Mesenchymal stem cell (in vitro differentiated cells and primary cell): ENCODE measurements around the gene DEPDC5.
"Not testable (repeated sequence)": the region's sequence is repeated elsewhere in the genome, so short reads cannot be mapped to it uniquely, and the experiment has no call there.

Experiments
- DNase-seq: peaks from one replicate; pipeline ENCODE4 v3.0.0-alpha.2; 2013
- H2AFZ ChIP-seq: one replicate; pipeline ENCODE4 v1.6.1; 2013; ENCODE audit warnings: low read depth, mild to moderate bottlenecking, control low read depth, inconsistent platforms, low read length, moderate library complexity
- H2AK5ac ChIP-seq: 2 replicates; pipeline ENCODE4 v1.6.1; 2013; ENCODE audit warnings: low read length, moderate library complexity, mild to moderate bottlenecking, inconsistent platforms; ENCODE audit not compliant: severe bottlenecking
- H2BK120ac ChIP-seq: one replicate; pipeline ENCODE4 v1.6.1; 2013; ENCODE audit warnings: low read depth, mild to moderate bottlenecking, inconsistent platforms, low read length, moderate library complexity
- H2BK12ac ChIP-seq, 2 experiments: one replicate each; pipeline ENCODE4 v1.6.1; 2013; ENCODE audit warnings: inconsistent platforms in 2 of 2, low read length in 2 of 2, mild to moderate bottlenecking in 2 of 2, moderate library complexity in 2 of 2, control low read depth in 1 of 2
- H2BK15ac ChIP-seq: one replicate; pipeline ENCODE4 v1.6.1; 2013; ENCODE audit warnings: mild to moderate bottlenecking, low read depth, inconsistent platforms; ENCODE audit not compliant: poor library complexity, severe bottlenecking
- H2BK5ac ChIP-seq: 2 replicates; pipeline ENCODE4 v1.6.1; 2013; ENCODE audit warnings: low read depth, mild to moderate bottlenecking, low read length, control low read depth, inconsistent platforms; ENCODE audit not compliant: poor library complexity, severe bottlenecking
- H3K14ac ChIP-seq, 2 experiments: one replicate each; pipeline ENCODE4 v1.6.1; 2013; ENCODE audit warnings: inconsistent platforms in 2 of 2, low read length in 2 of 2, control low read depth in 1 of 2, mild to moderate bottlenecking in 1 of 2, moderate library complexity in 1 of 2
- H3K18ac ChIP-seq, 2 experiments: one replicate each; pipeline ENCODE4 v1.6.1; 2013; ENCODE audit warnings: inconsistent platforms in 2 of 2, low read length in 2 of 2, control low read depth in 1 of 2, low read depth in 1 of 2, mild to moderate bottlenecking in 1 of 2
- H3K23ac ChIP-seq, 2 experiments: one replicate each; pipeline ENCODE4 v1.6.1; 2013; ENCODE audit warnings: inconsistent platforms in 2 of 2, low read length in 2 of 2, mild to moderate bottlenecking in 2 of 2, moderate library complexity in 2 of 2, control low read depth in 1 of 2
- H3K27ac ChIP-seq: 2 replicates; pipeline ENCODE4 v1.5.1; 2013; ENCODE audit warnings: mild to moderate bottlenecking, moderate library complexity, low read length, control low read depth, inconsistent platforms; ENCODE audit not compliant: poor library complexity, severe bottlenecking
- H3K27me3 ChIP-seq, 2 experiments: 2 replicates each; pipeline versions ENCODE4 v1.6.1 to v1.7.0; 2013; ENCODE audit warnings: low read length in 2 of 2, mild to moderate bottlenecking in 2 of 2, moderate library complexity in 2 of 2, control low read depth in 1 of 2, inconsistent platforms in 1 of 2; ENCODE audit not compliant: control insufficient read depth in 1 of 2, insufficient read depth in 1 of 2
- H3K36me3 ChIP-seq, 2 experiments: 2 replicates each; pipeline versions ENCODE4 v1.6.1 to v1.7.0; 2013; ENCODE audit warnings: low read length in 2 of 2, control low read depth in 1 of 2, inconsistent platforms in 1 of 2, low read depth in 1 of 2, mild to moderate bottlenecking in 1 of 2; ENCODE audit not compliant: insufficient read depth in 2 of 2, control insufficient read depth in 1 of 2
- H3K4ac ChIP-seq, 2 experiments: one replicate each; pipeline ENCODE4 v1.6.1; 2013; ENCODE audit warnings: inconsistent platforms in 2 of 2, low read length in 2 of 2, mild to moderate bottlenecking in 2 of 2, moderate library complexity in 2 of 2, control low read depth in 1 of 2, low read depth in 1 of 2
- H3K4me1 ChIP-seq: 2 replicates; pipeline ENCODE4 v1.6.1; 2013; ENCODE audit warnings: low read depth, low read length, control low read depth; ENCODE audit not compliant: control insufficient read depth, insufficient read depth
- H3K4me2 ChIP-seq: 2 replicates; pipeline ENCODE4 v1.6.1; 2013; ENCODE audit warnings: low read length, mild to moderate bottlenecking, inconsistent platforms; ENCODE audit not compliant: poor library complexity, severe bottlenecking
- H3K4me3 ChIP-seq, 2 experiments: 2 replicates each; pipeline versions ENCODE4 v1.5.1 to v1.7.0; 2013; ENCODE audit warnings: low read length in 2 of 2, mild to moderate bottlenecking in 2 of 2, control low read depth in 1 of 2, low read depth in 1 of 2; ENCODE audit not compliant: insufficient read depth in 1 of 2
- H3K79me1 ChIP-seq: replicated peaks from 2 replicates; pipeline ENCODE4 v1.6.1; 2013; ENCODE audit warnings: mild to moderate bottlenecking, control low read depth, low read length, inconsistent platforms; ENCODE audit not compliant: poor library complexity, severe bottlenecking
- H3K9ac ChIP-seq: 2 replicates; pipeline ENCODE4 v1.7.0; 2013; ENCODE audit warnings: mild to moderate bottlenecking, low read length, moderate library complexity
- H3K9me3 ChIP-seq: 2 replicates; pipeline ENCODE4 v1.7.0; 2013; ENCODE audit warnings: mild to moderate bottlenecking, low read length; ENCODE audit not compliant: control insufficient read depth
- H4K8ac ChIP-seq: one replicate; pipeline ENCODE4 v1.6.1; 2013; ENCODE audit warnings: inconsistent platforms, mild to moderate bottlenecking, low read length, moderate library complexity
- H4K91ac ChIP-seq: one replicate; pipeline ENCODE4 v1.6.1; 2013; ENCODE audit warnings: mild to moderate bottlenecking, low read length, inconsistent platforms
- WGBS: methylation state at CpG from one replicate; pipeline ENCODE4 v1.1.7; 2013; ENCODE audit warnings: mixed read lengths; 5-methylcytosine and 5-hydroxymethylcytosine counted together

Gene DEPDC5

GRCh38 chr22:31802575-31802974 lies 48.8 kb downstream of the DEPDC5 start:
- H2AK5ac ChIP-seq = no peak overlapping the region
- H2AFZ ChIP-seq = no peak overlapping the region
- no peak overlapping the region for H3K18ac ChIP-seq
- no peak overlapping the region for H2BK5ac ChIP-seq
- H2BK15ac ChIP-seq = no peak overlapping the region
- H3K4ac ChIP-seq = no peak overlapping the region
- H3K27me3 ChIP-seq = no peaks in the 10 kb centered on the region
- no peak overlapping the region for H3K9ac ChIP-seq
- H3K23ac ChIP-seq = no peak overlapping the region
- H3K27ac ChIP-seq = no peak overlapping the region
- no peak overlapping the region for H4K91ac ChIP-seq
- H3K36me3 ChIP-seq = peaks cover 29 to 89% of the 10 kb centered on the region in 2 experiments
- H3K4me1 ChIP-seq = no peaks in the 10 kb centered on the region
- no peak for DNase-seq
- no peaks in the 10 kb centered on the region for H3K9me3 ChIP-seq
- H3K14ac ChIP-seq = no peak overlapping the region
- no peak overlapping the region for H2BK12ac ChIP-seq
- H2BK120ac ChIP-seq = no peak overlapping the region
- H3K79me1 ChIP-seq = no peaks in the 10 kb centered on the region
- H3K4me3 ChIP-seq = no peak overlapping the region
- no peak overlapping the region for H4K8ac ChIP-seq
- WGBS = 98% methylated on average over 7 of the region's 7 CpGs
- no peak overlapping the region for H3K4me2 ChIP-seq

- Histone ChIP-seq H3K23ac (no peak overlapping the region), H3K18ac (no peak overlapping the region), H3K27ac (no peak overlapping the region), H3K4ac (no peak overlapping the region), H3K4me1 (no peaks in the 10 kb centered on the region), H3K9ac (no peak overlapping the region), H4K91ac (no peak overlapping the region), H2BK5ac (no peak overlapping the region), H2BK12ac (no peak overlapping the region), H2AK5ac (no peak overlapping the region), H2AFZ (no peak overlapping the region), H3K4me3 (no peak overlapping the region), H2BK120ac (no peak overlapping the region), H3K79me1 (no peaks in the 10 kb centered on the region), H2BK15ac (no peak overlapping the region), H3K36me3 (peaks cover 34 to 82% of the 10 kb centered on the region in 2 experiments), H3K4me2 (no peak overlapping the region), H3K9me3 (no peaks in the 10 kb centered on the region), H3K27me3 (no peaks in the 10 kb centered on the region), H3K14ac (no peak overlapping the region), H4K8ac (no peak overlapping the region)
- WGBS = 90% methylated on average over 2 of the region's 4 CpGs
- no peak for DNase-seq
These were observed 52.9 kb downstream of the DEPDC5 start for GRCh38 chr22:31806751-31807150.

GRCh38 chr22:31812977-31813605 lies 59.3 kb downstream of the DEPDC5 start:
- WGBS = 94% methylated on average over 4 of the region's 6 CpGs
- Histone ChIP-seq H3K9ac (no peak overlapping the region), H3K4me3 (no peak overlapping the region)

GRCh38 chr22:31813898-31814297 lies 60.1 kb downstream of the DEPDC5 start:
- not testable (repeated sequence) for H3K18ac ChIP-seq, H2BK120ac ChIP-seq, H2BK15ac ChIP-seq, H4K8ac ChIP-seq, H2AK5ac ChIP-seq, H3K4me3 ChIP-seq, H3K4ac ChIP-seq, H4K91ac ChIP-seq, H3K79me1 ChIP-seq, H2BK12ac ChIP-seq, H2BK5ac ChIP-seq, DNase-seq, H3K9ac ChIP-seq, H2AFZ ChIP-seq, H3K4me2 ChIP-seq, H3K14ac ChIP-seq, H3K9me3 ChIP-seq, H3K27me3 ChIP-seq, H3K23ac ChIP-seq, H3K4me1 ChIP-seq, H3K27ac ChIP-seq
- H3K36me3 ChIP-seq = peaks cover 37 to 72% of the 10 kb centered on the region in 2 experiments
- 96% methylated on average over 5 of the region's 7 CpGs for WGBS

More at GRCh38 chr22:31812977-31813605, 59.3 kb downstream of the DEPDC5 start:
- Histone ChIP-seq H3K4me1 (no peaks in the 10 kb centered on the region), H3K14ac (no peak overlapping the region), H2BK12ac (no peak overlapping the region), H4K91ac (no peak overlapping the region), H3K4me2 (no peak overlapping the region), H3K27ac (no peak overlapping the region), H3K27me3 (no peaks in the 10 kb centered on the region), H2AK5ac (no peak overlapping the region), H2AFZ (no peak overlapping the region), H3K23ac (no peak overlapping the region), H3K9me3 (no peaks in the 10 kb centered on the region), H4K8ac (no peak overlapping the region), H2BK5ac (no peak overlapping the region), H2BK15ac (no peak overlapping the region), H3K18ac (no peak overlapping the region), H2BK120ac (no peak overlapping the region), H3K36me3 (peaks cover 36 to 65% of the 10 kb centered on the region in 2 experiments), H3K4ac (no peak overlapping the region), H3K79me1 (no peaks in the 10 kb centered on the region)
- no peak for DNase-seq
